ENCODE measurements around the gene CAMSAP2. TPM values are rescaled to one million over a fixed set of nuclear protein-coding genes. Genes with fewer than 3 reads are reported as not detected.
A peak's percentile ranks its signal among the peaks of the same experiment; 100 is the strongest.

The CAMSAP2 gene
- total and polyA plus RNA-seq, 10 of the 15 experiments (the other 5 are each of a cell fraction or from before 2014, with no cell fraction given): 3.9 to 19.8 (median 8.0) TPM

- no peak for TF ChIP-seq ZBTB4 (CRISPR knock-in tag; IDR thresholded peaks at IDR 0.05)
- TF ChIP-seq MLLT1 (IDR thresholded peaks at IDR 0.05): peak; percentile 6; the same call in 1 of the 2 replicates
- 0 out of 2 replicates have a peak, but pooled peaks have one; percentile 3 for TF ChIP-seq NKRF (conservative IDR thresholded peaks at IDR 0.05)
- TF ChIP-seq YY1 (IDR thresholded peaks at IDR 0.05; ENCODE audit: low read depth, low read length): no peak
- TF ChIP-seq EZH2 (IDR thresholded peaks at IDR 0.05; ENCODE audit: borderline replicate concordance, control insufficient read depth, low read depth, low read length): no peak
- no peak for TF ChIP-seq ZBTB40 (IDR thresholded peaks at IDR 0.05; ENCODE audit: borderline replicate concordance)
- TF ChIP-seq SUPT20H (IDR thresholded peaks at IDR 0.05; ENCODE audit: borderline replicate concordance, control insufficient read depth, low read depth, low read length): no peak
- peak; percentile 27; the same call in 1 of the 2 replicates for TF ChIP-seq IKZF1 (conservative IDR thresholded peaks at IDR 0.05)
- TF ChIP-seq IKZF2 (IDR thresholded peaks at IDR 0.05): peak in 1 of 2 experiments; percentile 23; a peak in 1 of 4 replicates
- no peak for TF ChIP-seq HDGF (IDR thresholded peaks at IDR 0.05)
- H3K4me3 ChIP-seq: peak overlapping the region; percentile 45; the same call in 1 of the 2 replicates
- intact Hi-C loops (cut with micrococcal nuclease; ENCODE audit: unreplicated experiment) (loop anchor here (5.0 kb wide), 1 partner anchor 131 kb away; the partner anchor contains the start of gene KIF21B), in situ Hi-C loops (cut with MboI) (no loop called here)
- ChIA-PET CTCF (interaction anchor here (1.4 to 10.0 kb wide), 8 partner anchors 12 to 270 kb away, joined by 4 to 131 read pairs (median 36); no protein-coding TSS in a partner anchor), POLR2A (interaction anchor here (0.7 to 6.3 kb wide), 8 partner anchors 14 to 130 kb away, joined by 3 to 60 read pairs (median 7); no protein-coding TSS in a partner anchor), SMC1A (ENCODE audit: uncharacterized antibody, unreplicated experiment) (interaction anchor here (0.8 to 12.2 kb wide), 11 partner anchors 13 to 269 kb away, joined by 3 to 193 read pairs (median 6); no protein-coding TSS in a partner anchor), RAD21 (ENCODE audit: unreplicated experiment) (interaction anchor here (0.6 to 11.2 kb wide), 13 partner anchors 10 to 270 kb away, joined by 3 to 139 read pairs (median 6); no protein-coding TSS in a partner anchor)
- peaks cover 57% of the 10 kb centered on the region for H3K4me1 ChIP-seq (ENCODE audit: control insufficient read depth, insufficient read depth, low read length)
- DNase-seq (ENCODE audit: low read depth, low spot score): no peak
- no peak for ATAC-seq
- H3K4me2 ChIP-seq (ENCODE audit: control insufficient read depth, insufficient read depth): peak overlapping the region; percentile 90
- H3K27me3 ChIP-seq (replicated peaks in 1 of 2; ENCODE audit: control insufficient read depth in 2 of 2, insufficient read depth in 2 of 2, low read length in 1 of 2): no peaks in the 10 kb centered on the region
- peak overlapping the region; percentile 90 for H2AFZ ChIP-seq (ENCODE audit: control insufficient read depth, low read depth, low read length)
- 70% methylated on average over 8 of the region's 8 CpGs for WGBS (ENCODE audit: insufficient coverage, insufficient replicate concordance, low lambda C conversion rate, missing lambda C conversion rate)
- H3K36me3 ChIP-seq (ENCODE audit: control insufficient read depth in 2 of 2, insufficient read depth in 2 of 2, low read length in 1 of 2): no peaks in the 10 kb centered on the region
- H3K9me3 ChIP-seq (replicated peaks; ENCODE audit: control insufficient read depth, insufficient read depth, low read length): no peaks in the 10 kb centered on the region
- H3K9ac ChIP-seq (ENCODE audit: control insufficient read depth, insufficient read depth, low read length): peak overlapping the region; percentile 76
- no peaks in the 10 kb centered on the region; the same call in none of the 2 replicates for H3K79me2 ChIP-seq (ENCODE audit: control insufficient read depth, insufficient read depth, low read length)
- FAIRE-seq: no peak
- peak overlapping the region; percentile 52 for H3K27ac ChIP-seq (ENCODE audit: control insufficient read depth, insufficient read depth)
- H4K20me1 ChIP-seq (ENCODE audit: control insufficient read depth, insufficient read depth): no peaks in the 10 kb centered on the region
- BruUV-seq (replicated peaks): no TSS peak
Measured at GRCh38 chr1:200891774-200892157, 153.1 kb downstream of the CAMSAP2 start.

All from GM12878 (cell line).